ENCODE results near the gene MRPL48. TPM values are rescaled to one million over a fixed set of nuclear protein-coding genes. Genes with fewer than 3 reads are reported as not detected.

MRPL48 gene
- total RNA-seq, 2 donors from 2014 or later, result 9.2 to 17.9 TPM

DNA sequence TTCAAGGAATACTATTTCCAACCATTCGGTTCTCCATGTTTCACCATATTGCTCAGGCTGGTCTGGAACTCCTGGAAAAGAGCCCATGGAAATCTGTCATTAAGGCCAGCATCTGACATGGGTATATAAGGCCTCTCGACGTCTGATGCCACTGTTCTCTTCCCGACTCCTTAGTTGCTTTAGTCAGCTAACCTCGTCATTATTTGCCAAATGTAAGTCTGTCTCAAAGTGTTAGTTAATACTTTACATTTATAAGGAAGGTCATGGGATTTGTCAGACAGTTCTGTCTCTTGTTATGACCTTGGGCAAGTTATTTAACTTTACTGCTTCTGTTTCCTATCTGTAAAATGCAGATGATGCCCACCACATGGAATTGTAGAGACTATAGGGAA is 1.6 kb downstream of the MRPL48 start:
- Histone ChIP-seq H3K27me3 (no peaks in the 10 kb centered on the region), H3K4me3 (no peak overlapping the region), H3K27ac (peak overlapping the region in 3 of 4 donors; percentile 16 to 95 (median 93)), H3K4me1 (peaks cover 34% of the 10 kb centered on the region), H3K9me3 (no peaks in the 10 kb centered on the region), H3K36me3 (replicated peaks in 1 of 2; ENCODE audit: insufficient read depth in 1 of 2, low read depth in 2 of 2) (no peaks in the 10 kb centered on the region)
- WGBS, 2 donors, result 39 to 46% methylated on average over 5 of the region's 5 CpGs
- TF ChIP-seq POLR2A (IDR thresholded peaks at IDR 0.05) (no peak), CTCF (IDR thresholded peaks at IDR 0.05) (no peak)
- DNase-seq (no peak), ATAC-seq (no peak)
- intact Hi-C loops (cut with DNase I), result no loop called here

DNA sequence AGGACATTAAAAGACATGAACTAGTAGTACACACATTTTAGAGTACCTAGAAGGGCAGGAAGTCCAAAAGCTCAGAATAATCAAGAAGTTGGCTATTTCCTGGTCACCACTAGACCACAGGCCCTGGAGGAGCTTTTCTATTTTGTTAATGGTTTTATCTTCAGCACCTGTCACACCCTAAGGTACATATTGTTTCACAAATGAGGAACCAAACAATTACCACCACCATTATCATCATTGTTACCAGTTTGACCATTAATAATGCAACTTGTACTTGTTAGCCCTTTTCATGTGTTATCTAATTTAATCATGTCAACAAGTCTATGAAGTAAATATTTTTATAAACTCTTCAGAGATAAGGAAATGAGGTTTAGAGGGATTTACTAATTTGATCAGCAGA is 4.9 kb downstream of the MRPL48 start:
- peaks cover 33% of the 10 kb centered on the region for H3K4me1 ChIP-seq
- no peaks in the 10 kb centered on the region for H3K27me3 ChIP-seq
- H3K36me3 ChIP-seq (replicated peaks in 1 of 2; ENCODE audit: insufficient read depth in 1 of 2, low read depth in 2 of 2), result no peaks in the 10 kb centered on the region
- no peak overlapping the region for H3K4me3 ChIP-seq
- H3K27ac ChIP-seq, result no peak overlapping the region
- ATAC-seq, result no peak
- intact Hi-C loops (cut with DNase I), result no loop called here
- H3K9me3 ChIP-seq, result no peaks in the 10 kb centered on the region
- DNase-seq, result no peak
- TF ChIP-seq CTCF (IDR thresholded peaks at IDR 0.05), result no peak
- TF ChIP-seq POLR2A (IDR thresholded peaks at IDR 0.05), result no peak

DNA sequence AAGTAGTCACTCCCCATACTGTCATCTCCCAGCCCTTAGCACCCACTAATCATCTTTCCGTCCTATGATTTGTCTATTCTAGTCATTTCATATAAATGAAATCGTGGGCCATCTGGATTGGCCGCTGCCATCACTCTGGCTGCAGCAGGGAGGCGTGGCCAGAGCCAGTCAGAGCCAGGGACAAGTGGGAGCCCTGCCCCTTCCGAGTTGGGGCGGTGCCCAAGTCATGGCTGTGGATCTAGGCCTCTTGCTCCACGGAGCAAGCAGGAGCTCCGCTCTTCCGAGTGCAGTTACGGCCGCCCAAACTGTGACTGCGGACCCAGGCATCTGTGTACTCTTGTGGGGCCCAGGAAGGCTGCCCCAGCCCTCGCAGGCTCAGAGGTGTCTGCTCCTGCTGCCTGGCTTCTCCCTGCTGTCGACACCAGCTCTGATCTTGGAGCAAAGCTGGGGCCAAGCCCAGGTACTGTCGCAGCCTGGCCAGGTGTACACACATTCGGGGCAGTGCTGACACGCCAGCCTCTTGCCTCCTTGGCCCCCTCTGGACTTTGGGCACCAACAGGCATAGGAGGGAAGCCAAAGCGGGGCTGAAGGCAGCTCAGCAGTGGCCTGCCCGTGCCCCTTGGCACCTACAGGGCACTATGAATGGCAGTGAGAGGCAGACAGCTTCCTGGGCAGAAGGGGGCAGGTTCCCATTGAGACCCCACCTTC is 8.4 kb downstream of the MRPL48 start:
- Histone ChIP-seq H3K4me3 (no peak overlapping the region), H3K4me1 (peaks cover 22% of the 10 kb centered on the region), H3K27ac (peak overlapping the region in 1 of 4 donors; percentile 30), H3K27me3 (no peaks in the 10 kb centered on the region), H3K36me3 (replicated peaks in 1 of 2; ENCODE audit: insufficient read depth in 1 of 2, low read depth in 2 of 2) (no peaks in the 10 kb centered on the region), H3K9me3 (no peaks in the 10 kb centered on the region)
- peak in 3 of 4 donors; percentile 36 to 61 (median 51) for DNase-seq
- ATAC-seq, result no peak
- TF ChIP-seq POLR2A (IDR thresholded peaks at IDR 0.05) (no peak), CTCF (IDR thresholded peaks at IDR 0.05) (no peak)
- WGBS, 2 donors, result 87 to 96% methylated on average over 6 to 15 of the region's 19 CpGs
- intact Hi-C loops (cut with DNase I), result no loop called here

GRCh38 chr11:73797457-73797856 is 9.8 kb downstream of the MRPL48 start:
- intact Hi-C loops (cut with DNase I), result no loop called here
- Histone ChIP-seq H3K27ac (peak overlapping the region; percentile 21 to 39 (median 31)), H3K4me3 (no peak overlapping the region), H3K27me3 (no peaks in the 10 kb centered on the region), H3K4me1 (peaks cover 15% of the 10 kb centered on the region), H3K9me3 (no peaks in the 10 kb centered on the region), H3K36me3 (replicated peaks in 1 of 2; ENCODE audit: insufficient read depth in 1 of 2, low read depth in 2 of 2) (no peaks in the 10 kb centered on the region)
- peak; percentile 89 for ATAC-seq
- peak; percentile 75 to 91 (median 85) for DNase-seq
- 59 to 66% methylated on average over 5 to 10 of the region's 10 CpGs for WGBS, 2 donors
- TF ChIP-seq CTCF (IDR thresholded peaks at IDR 0.05), result peak in 1 of 7 experiments; percentile 8
- TF ChIP-seq POLR2A (IDR thresholded peaks at IDR 0.05), result no peak

GRCh38 chr11:73800276-73800806 is 12.7 kb downstream of the MRPL48 start:
- ATAC-seq (no peak), DNase-seq (no peak)
- no peaks in the 10 kb centered on the region for H3K36me3 ChIP-seq (replicated peaks in 1 of 2; ENCODE audit: insufficient read depth in 1 of 2, low read depth in 2 of 2)
- 82 to 85% methylated on average over 4 of the region's 4 CpGs for WGBS, 2 donors
- no peak for TF ChIP-seq CTCF (IDR thresholded peaks at IDR 0.05)
- no peak for TF ChIP-seq POLR2A (IDR thresholded peaks at IDR 0.05)
- H3K4me1 ChIP-seq, result peaks cover 7% of the 10 kb centered on the region
- no peak overlapping the region for H3K27ac ChIP-seq
- no peaks in the 10 kb centered on the region for H3K9me3 ChIP-seq
- no peak overlapping the region for H3K4me3 ChIP-seq
- H3K27me3 ChIP-seq, result no peaks in the 10 kb centered on the region
- intact Hi-C loops (cut with DNase I), result no loop called here

Data from body of pancreas (tissue), 4 donors.